GM21390 (cell line): ENCODE measurements around the gene SP140.
"Not testable (repeated sequence)": the region's sequence is repeated elsewhere in the genome, so short reads cannot be mapped to it uniquely, and the experiment has no call there.

Source experiments
- ATAC-seq: cut with Tn5 transposase; IDR thresholded peaks from one replicate; pipeline ENCODE4 v1.9.1; 2021; ENCODE audit not compliant: unreplicated experiment

SP140 gene

DNA sequence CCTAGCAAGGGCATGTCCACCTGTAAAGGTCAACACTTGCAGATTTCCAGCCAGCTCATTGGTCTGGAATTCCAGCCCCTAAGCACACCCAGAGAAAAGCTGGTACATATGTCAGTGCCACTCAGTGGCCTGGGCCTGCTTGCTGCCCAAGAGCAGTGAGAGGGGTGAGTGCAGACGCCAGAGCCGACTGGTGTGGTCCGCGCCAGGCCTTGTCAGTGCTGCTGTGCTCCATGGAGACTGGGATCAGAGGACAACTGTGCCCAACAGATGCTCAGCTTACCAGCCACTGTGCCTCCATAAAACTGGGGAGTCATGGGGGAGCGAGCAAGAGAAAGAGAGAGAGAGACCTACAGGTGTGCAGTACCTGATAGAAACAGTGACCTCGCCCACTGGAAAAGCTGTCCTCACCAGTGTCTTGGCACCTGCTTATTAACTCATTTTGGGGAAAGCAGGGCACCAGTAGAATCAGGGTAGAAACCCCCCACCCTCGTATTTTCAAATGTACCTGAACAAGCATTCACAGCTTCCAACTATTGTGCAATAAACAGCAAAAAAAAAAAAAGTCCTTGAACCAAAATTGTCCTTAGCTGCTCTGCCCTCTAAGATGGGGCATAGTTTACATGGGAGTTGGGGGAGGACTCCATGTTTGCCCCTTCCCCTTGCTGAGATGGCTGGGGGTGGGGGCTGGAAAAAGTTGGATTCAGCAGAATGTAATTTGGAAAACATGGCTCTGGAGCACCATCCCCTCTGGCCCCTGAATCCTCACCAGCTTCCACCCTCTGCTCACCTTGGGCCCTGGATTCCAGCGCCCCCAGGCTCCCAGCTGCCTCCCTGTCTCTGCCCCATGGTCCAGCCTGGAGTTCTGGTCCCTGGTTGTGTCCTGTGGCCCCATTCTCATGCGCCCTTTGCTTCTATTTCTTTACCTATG, 100.0 kb downstream of the SP140 start:
- no peak for ATAC-seq

GRCh38 chr2:230326453-230327417, 101.2 kb downstream of the SP140 start, which contains the start of gene SP140L:
SP140L (plus strand) TSS chr2:230327193; CDS start chr2:230327270, 77 bp downstream.
- ATAC-seq = peak; percentile 90

DNA sequence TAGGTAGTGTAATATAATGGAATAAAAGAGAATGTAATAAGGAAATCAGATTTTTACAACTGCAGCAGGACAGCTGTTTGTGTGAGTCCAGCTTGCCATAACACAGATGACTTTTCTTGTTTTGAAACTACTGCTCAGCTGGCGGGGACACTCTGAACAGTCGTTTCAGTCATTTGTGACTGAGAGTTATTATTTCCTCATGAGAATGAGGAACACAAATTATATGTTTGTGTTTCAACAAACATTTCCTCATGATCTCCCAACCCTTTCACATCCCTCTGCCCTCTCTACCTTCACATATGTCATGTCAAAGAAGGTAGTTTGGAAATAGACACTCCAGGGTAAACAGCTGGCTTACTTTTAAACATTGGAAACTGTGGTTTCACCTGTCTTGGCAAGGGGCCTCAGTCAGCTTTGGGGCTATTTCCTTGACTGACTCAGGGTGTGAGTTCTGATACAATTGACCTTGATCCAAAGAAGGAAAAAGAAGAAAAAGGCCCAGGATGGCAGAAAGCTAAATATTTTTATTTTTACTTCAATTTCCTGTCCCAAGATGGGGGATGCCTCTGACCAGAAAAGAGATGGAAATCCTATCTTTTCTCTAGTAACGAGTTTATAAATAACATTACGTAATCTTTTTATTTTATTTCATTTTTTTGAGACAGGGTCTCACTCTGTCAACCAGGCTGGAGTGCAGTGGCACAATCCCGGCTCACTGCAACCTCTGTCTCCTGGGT, 102.0 kb downstream of the SP140 start:
- peak; percentile 72 for ATAC-seq

DNA sequence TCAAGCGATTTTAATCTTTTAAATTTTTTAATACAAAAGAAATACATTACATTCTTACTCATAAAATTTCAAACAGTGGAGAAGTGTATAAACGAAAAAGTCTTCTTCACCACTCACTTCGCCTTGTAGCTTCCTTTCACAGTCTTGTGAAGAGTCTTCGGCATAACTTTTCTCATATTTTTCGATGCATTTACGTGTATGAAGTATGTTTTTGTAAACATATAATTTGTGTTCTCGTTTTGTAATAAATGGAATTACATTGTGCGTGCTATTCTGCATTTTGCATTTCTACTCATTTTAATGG, 102.6 kb downstream of the SP140 start:
- no peak for ATAC-seq

GRCh38 chr2:230329946-230330605, 104.5 kb downstream of the SP140 start:
- no peak for ATAC-seq

GRCh38 chr2:230330725-230331124, 105.2 kb downstream of the SP140 start:
- ATAC-seq = no peak

- no peak for ATAC-seq
Measured at GRCh38 chr2:230335461-230335863, 109.9 kb downstream of the SP140 start.

GRCh38 chr2:230335864-230336506, 110.4 kb downstream of the SP140 start:
- ATAC-seq = no peak

DNA sequence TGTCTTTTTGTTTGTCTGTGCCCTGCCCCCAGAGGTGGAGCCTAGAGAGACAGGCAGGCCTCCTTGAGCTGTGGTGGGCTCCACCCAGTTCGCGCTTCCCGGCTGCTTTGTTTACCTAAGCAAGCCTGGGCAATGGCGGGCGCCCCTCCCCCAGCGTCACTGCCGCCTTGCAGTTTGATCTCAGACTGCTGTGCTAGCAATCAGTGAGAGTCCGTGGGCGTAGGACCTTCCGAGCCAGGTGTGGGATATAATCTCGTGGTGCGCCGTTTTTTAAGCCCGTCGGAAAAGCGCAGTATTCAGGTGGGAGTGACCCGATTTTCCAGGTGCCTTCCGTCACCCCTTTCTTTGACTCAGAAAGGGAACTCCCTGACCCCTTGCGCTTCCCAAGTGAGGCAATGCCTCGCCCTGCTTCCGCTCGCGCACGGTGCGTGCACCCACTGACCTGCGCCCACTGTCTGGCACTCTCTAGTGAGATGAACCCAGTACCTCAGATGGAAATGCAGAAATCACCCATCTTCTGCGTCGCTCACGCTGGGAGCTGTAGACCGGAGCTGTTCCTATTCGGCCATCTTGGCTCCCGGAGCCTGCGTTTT, 116.5 kb downstream of the SP140 start:
- not testable (repeated sequence) for ATAC-seq

DNA sequence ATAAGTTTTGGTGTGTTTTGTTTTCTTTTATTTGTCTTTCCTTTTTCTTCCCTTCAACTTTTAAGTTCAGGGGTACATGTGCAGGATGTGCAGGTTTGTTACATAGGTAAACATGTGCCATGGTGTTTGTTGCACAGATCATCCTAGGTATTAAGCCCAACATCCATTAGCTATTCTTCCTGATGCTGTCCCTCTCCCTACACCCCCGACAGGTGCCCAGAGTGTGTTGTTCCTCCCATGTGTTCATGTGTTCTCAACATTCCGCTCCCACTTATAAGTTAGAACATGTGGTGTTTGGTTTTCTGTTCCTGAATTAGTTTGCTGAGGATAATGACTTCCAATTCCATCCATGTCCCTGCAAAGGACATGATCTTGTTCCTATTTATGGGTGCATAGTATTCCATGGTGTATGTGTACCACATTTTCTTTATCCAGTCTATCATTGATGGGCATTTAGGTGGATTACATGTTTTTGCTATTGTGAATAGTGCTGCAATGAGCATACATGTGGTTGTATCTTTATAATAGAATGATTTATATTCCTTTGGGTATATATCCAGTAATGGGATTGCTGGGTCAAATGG, 117.6 kb downstream of the SP140 start:
- not testable (repeated sequence) for ATAC-seq

DNA sequence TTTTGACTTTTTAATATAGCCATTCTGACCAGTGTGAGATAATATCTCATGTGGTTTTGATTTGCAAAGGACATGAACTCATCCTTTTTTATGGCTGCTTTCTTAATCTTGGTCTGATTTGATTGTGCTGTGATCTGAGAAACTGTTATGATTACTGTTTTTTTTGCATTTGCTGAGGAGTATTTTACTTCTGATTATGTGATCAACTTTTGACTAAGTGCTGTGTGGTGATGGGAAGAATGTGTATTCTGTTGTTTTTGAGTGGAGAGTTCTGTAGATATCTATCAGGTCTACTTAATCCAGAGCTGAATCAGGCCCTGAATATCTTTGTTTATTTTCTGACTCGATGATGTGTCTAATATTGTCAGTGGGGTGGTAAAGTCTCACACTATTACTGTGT, 118.2 kb downstream of the SP140 start:
- ATAC-seq = no peak

DNA sequence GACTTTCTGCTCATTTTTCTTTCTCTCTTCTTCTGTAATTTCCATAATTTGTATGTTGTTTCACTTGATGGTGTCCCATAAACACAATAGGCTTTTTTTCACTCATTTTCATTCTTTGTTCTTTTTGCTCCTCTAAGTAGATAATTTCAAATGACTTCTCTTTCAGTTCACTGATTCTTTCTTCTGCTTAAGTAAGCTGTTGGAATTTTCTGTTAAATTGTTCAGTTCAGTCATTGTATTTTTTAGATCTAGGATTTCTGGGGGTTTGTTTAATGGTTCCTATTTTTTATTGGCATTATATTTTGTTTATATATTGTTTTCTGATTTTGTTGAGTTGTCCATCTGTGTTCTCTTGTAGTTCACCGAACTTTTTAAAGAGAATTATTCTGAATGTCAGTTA, 120.9 kb downstream of the SP140 start:
- ATAC-seq = no peak

DNA sequence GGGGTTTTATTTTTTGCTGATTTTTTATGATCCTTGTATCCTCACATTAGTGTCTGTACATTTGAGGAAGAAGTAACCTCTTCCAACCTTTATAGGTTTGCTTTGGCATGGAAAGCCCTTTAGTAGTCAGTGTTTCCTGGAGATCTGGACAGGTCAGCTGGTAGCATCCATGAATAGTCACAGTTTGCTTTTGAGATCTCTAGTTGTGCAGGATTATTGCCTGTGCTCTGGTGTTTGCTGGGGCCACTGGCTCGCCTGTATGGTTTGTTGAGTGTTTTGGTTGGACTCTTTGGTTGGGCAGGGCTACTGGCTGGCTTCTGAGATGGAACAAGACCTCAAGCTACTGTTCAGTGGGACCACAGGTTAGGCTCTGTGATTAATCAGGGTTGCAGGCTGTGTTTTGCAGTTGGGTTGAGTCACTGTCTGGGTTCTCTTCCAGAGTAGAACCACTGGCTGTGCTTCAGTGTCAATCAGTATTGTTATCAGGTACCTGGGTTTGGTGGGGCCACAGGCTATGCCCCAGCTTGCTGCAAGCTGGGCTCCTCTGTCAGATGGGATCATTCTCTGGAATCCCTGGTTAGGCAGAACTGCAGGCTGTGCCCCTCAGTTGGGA, 121.5 kb downstream of the SP140 start:
- no peak for ATAC-seq

DNA sequence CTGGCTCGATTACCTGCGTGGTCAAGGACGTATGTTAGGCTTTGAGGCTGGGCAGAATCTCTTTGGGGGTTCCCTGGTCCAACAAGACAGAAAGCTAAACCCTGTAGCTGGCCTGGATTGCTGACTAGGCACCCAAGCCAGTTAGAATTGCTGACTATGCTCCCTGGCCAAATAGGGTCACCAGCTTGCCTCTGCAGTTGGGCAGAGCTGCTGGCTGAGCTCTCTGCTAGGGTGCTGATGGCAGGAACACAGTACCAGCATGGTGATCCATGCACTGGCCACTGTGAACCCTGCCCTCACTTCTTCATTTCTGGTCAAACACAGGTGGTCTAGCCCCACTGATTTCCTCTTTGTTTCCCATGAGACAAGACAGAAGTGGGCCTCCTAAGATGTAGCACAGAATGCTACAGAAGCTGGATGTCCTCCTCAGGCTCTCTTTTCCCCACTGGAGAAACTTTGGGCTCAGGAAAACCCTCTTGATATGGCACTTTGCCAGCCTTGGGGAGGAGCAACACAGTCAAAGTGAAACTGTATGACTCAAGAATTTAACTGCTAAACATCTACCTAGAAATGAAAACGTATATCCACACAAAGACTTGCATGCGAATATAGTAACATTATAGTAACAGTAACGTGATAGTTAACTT, 122.2 kb downstream of the SP140 start:
- ATAC-seq = peak; percentile 61

DNA sequence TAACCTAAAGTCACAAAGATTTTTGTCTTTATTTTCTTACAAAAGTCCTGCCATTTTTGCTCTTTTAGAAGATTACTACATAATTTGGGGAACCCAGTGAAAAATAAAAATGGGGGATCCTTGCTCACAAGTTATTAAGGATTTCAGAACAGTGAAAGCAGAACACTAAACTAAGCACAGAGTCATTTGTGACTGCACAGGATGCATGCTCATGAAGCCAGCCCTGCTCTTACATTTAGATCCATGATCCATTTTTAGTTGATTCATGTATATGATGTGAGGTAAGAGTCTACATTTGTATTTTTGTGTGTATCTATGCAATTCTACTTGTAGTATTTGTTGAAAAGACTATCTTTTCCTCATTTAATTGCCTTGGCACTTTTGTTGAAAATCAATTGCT, 123.3 kb downstream of the SP140 start:
- peak; percentile 49 for ATAC-seq

GRCh38 chr2:230356084-230356483, 130.5 kb downstream of the SP140 start:
- no peak for ATAC-seq

- ATAC-seq = no peak
Measured at GRCh38 chr2:230358305-230358704, 132.8 kb downstream of the SP140 start.

DNA sequence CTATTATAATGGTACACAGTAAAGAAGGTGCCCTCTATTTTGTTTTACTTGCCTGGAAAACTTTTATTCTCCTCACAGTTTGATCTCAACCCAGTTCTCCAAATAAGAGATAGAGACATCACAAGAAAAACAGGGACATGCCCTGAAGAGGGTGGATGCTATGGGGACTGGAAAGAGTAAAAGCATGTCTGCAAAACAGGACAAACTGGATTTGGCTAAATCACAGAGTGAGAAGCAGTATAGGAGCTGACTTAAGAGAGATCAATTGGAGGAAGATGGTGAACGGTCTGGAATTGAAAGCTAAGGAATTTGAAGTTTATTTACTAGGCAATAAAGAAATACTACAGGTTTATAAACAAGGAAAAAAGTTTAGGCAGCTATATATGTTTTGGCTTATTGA, 134.5 kb downstream of the SP140 start:
- no peak for ATAC-seq
